ENCODE measurements around the gene CMKLR1. TPM values are rescaled to one million over a fixed set of nuclear protein-coding genes. Genes with fewer than 3 reads are reported as not detected.

The CMKLR1 gene
- total and polyA plus RNA-seq, 10 of the 15 experiments (the other 5 are each of a cell fraction or from before 2014, with no cell fraction given): 13.8 to 52.3 (median 26.2) TPM

DNA sequence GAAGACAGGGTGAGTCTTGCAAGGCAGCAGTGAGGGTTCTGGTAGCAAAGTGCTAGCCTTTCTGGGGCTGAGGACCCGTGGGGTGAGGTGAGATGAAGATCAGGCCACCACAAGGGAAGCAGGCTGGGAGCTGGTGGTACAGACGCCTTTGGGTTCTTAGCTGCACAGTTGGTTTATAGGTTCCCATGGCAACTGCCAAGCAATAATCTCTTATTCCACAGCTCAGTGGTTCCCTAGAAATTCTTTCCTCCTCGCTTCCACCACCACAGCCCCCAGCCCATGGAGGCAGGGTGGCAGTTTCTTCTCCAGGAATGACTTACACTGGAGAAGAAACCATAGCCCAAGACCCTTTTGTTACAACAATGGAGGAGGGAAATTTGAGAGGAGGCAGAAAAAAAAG is 82.1 kb downstream of the CMKLR1 start:
- ChIA-PET RAD21 (ENCODE audit: unreplicated experiment) (no interaction called here), POLR2A (no interaction called here)
- 8% methylated on average over 3 of the region's 3 CpGs for WGBS (ENCODE audit: insufficient coverage, insufficient replicate concordance, low lambda C conversion rate, missing lambda C conversion rate)

More for the DNA sequence above, 82.1 kb downstream of the CMKLR1 start:
- Histone ChIP-seq H3K9me3 (replicated peaks; ENCODE audit: control insufficient read depth, insufficient read depth, low read length) (peaks cover 2% of the 10 kb centered on the region; the same call in 2 of the 3 replicates), H3K4me3 (no peak overlapping the region), H3K4me1 (ENCODE audit: control insufficient read depth, insufficient read depth, low read length) (no peaks in the 10 kb centered on the region), H2AFZ (ENCODE audit: control insufficient read depth, low read depth, low read length) (no peak overlapping the region), H3K9ac (ENCODE audit: control insufficient read depth, insufficient read depth, low read length) (no peak overlapping the region), H3K27ac (ENCODE audit: control insufficient read depth, insufficient read depth) (no peak overlapping the region), H3K27me3 (replicated peaks in 1 of 2; ENCODE audit: control insufficient read depth in 2 of 2, insufficient read depth in 2 of 2, low read length in 1 of 2) (no peaks in the 10 kb centered on the region), H3K4me2 (ENCODE audit: control insufficient read depth, insufficient read depth) (no peak overlapping the region), H3K36me3 (ENCODE audit: control insufficient read depth in 2 of 2, insufficient read depth in 2 of 2, low read length in 1 of 2) (no peaks in the 10 kb centered on the region), H3K79me2 (ENCODE audit: control insufficient read depth, insufficient read depth, low read length) (no peaks in the 10 kb centered on the region), H4K20me1 (ENCODE audit: control insufficient read depth, insufficient read depth) (no peaks in the 10 kb centered on the region)
- intact Hi-C loops (cut with micrococcal nuclease; ENCODE audit: unreplicated experiment): no loop called here
- no peak for TF ChIP-seq EP300 (IDR thresholded peaks at IDR 0.05; ENCODE audit: borderline replicate concordance in 1 of 2, control insufficient read depth in 1 of 2, low read depth in 2 of 2, low read length in 2 of 2)
- TF ChIP-seq HDGF (IDR thresholded peaks at IDR 0.05): no peak
- TF ChIP-seq, protein P1, sequence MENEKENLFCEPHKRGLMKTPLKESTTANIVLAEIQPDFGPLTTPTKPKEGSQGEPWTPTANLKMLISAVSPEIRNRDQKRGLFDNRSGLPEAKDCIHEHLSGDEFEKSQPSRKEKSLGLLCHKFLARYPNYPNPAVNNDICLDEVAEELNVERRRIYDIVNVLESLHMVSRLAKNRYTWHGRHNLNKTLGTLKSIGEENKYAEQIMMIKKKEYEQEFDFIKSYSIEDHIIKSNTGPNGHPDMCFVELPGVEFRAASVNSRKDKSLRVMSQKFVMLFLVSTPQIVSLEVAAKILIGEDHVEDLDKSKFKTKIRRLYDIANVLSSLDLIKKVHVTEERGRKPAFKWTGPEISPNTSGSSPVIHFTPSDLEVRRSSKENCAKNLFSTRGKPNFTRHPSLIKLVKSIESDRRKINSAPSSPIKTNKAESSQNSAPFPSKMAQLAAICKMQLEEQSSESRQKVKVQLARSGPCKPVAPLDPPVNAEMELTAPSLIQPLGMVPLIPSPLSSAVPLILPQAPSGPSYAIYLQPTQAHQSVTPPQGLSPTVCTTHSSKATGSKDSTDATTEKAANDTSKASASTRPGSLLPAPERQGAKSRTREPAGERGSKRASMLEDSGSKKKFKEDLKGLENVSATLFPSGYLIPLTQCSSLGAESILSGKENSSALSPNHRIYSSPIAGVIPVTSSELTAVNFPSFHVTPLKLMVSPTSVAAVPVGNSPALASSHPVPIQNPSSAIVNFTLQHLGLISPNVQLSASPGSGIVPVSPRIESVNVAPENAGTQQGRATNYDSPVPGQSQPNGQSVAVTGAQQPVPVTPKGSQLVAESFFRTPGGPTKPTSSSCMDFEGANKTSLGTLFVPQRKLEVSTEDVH (IDR thresholded peaks at IDR 0.05; ENCODE audit: low read depth, partially characterized antibody): no peak
- TF ChIP-seq CBX5 (IDR thresholded peaks at IDR 0.05; ENCODE audit: low read depth): no peak
- TF ChIP-seq RCOR1 (conservative IDR thresholded peaks at IDR 0.05; ENCODE audit: low read depth, low read length): no peak
- TF ChIP-seq CTCF (IDR thresholded peaks at IDR 0.05 in 2 of 3, conservative IDR thresholded peaks at IDR 0.05 in 1 of 3; ENCODE audit: control insufficient read depth in 2 of 3, extremely low read depth in 1 of 3, insufficient read depth in 1 of 3, low read depth in 3 of 3, low read length in 3 of 3): no peak
- TF ChIP-seq NFXL1 (IDR thresholded peaks at IDR 0.05; ENCODE audit: borderline replicate concordance): no peak
- DNase-seq (ENCODE audit: low read depth, low spot score) (no peak), ATAC-seq (no peak), FAIRE-seq (no peak)
- ChIA-PET CTCF (interaction anchor here (1.2 kb wide), 1 partner anchor 23 kb away, joined by 3 read pairs; no protein-coding TSS in a partner anchor), SMC1A (ENCODE audit: uncharacterized antibody, unreplicated experiment) (interaction anchor here (1.0 to 1.2 kb wide), 4 partner anchors 10 to 41 kb away, joined by 3 read pairs; no protein-coding TSS in a partner anchor)
- in situ Hi-C loops (cut with MboI): no loop called here
- BruUV-seq (replicated peaks): no TSS peak
